Hypothalamus (tissue), 51 donors: ENCODE measurements around the gene EMILIN3.
A peak's percentile ranks its signal among the peaks of the same experiment; 100 is the strongest.

Experiments
- DNase-seq, 51 donors: peaks; one replicate each; lab custom pipeline; 2025; lab: John Stamatoyannopoulos, UW

Gene EMILIN3

GRCh38 chr20:41349266-41349665 is 17.4 kb downstream of the EMILIN3 start:
- no peak for DNase-seq

GRCh38 chr20:41348430-41349172 is 18.0 kb downstream of the EMILIN3 start:
- no peak for DNase-seq

- DNase-seq = no peak
These were observed 18.8 kb downstream of the EMILIN3 start for GRCh38 chr20:41347523-41348429.

- DNase-seq = no peak
These were observed 20.9 kb downstream of the EMILIN3 start for GRCh38 chr20:41345729-41346067.

GRCh38 chr20:41344938-41345728 is 21.5 kb downstream of the EMILIN3 start:
- DNase-seq = no peak

- no peak for DNase-seq
These were observed 22.1 kb downstream of the EMILIN3 start for GRCh38 chr20:41344477-41344876.

- DNase-seq = no peak
These were observed 23.8 kb downstream of the EMILIN3 start for GRCh38 chr20:41342474-41343464.

- peak in 18 of 51 donors; percentile 13 to 57 (median 30) for DNase-seq
These were observed 26.1 kb downstream of the EMILIN3 start, which contains the start of gene LPIN3 for GRCh38 chr20:41340327-41341055. Gene LPIN3 (plus strand): TSS chr20:41340821. CDS start chr20:41345804, 4,983 bp downstream.

- peak; percentile 16 to 86 (median 54) for DNase-seq
These were observed 26.7 kb downstream of the EMILIN3 start for GRCh38 chr20:41339957-41340326.

GRCh38 chr20:41336711-41337492 is 29.7 kb downstream of the EMILIN3 start:
- DNase-seq = no peak

GRCh38 chr20:41335591-41335990 is 31.0 kb downstream of the EMILIN3 start:
- no peak for DNase-seq

- DNase-seq = no peak
These were observed 31.9 kb downstream of the EMILIN3 start for GRCh38 chr20:41334443-41335421.

GRCh38 chr20:41334036-41334435 is 32.6 kb downstream of the EMILIN3 start:
- DNase-seq = no peak

GRCh38 chr20:41331731-41332130 is 34.9 kb downstream of the EMILIN3 start:
- DNase-seq = no peak

GRCh38 chr20:41330941-41331340 is 35.7 kb downstream of the EMILIN3 start:
- DNase-seq = no peak

GRCh38 chr20:41330343-41330720 is 36.3 kb downstream of the EMILIN3 start:
- no peak for DNase-seq
